Measurements from ENCODE around the gene RPTOR. TPM values are rescaled to one million over a fixed set of nuclear protein-coding genes. Genes with fewer than 3 reads are reported as not detected.
A peak's percentile ranks its signal among the peaks of the same experiment; 100 is the strongest.
"Not testable (repeated sequence)": the region's sequence is repeated elsewhere in the genome, so short reads cannot be mapped to it uniquely, and the experiment has no call there.

RPTOR gene
- total RNA-seq, 1 donor from 2014 or later, result 40.9 TPM

DNA sequence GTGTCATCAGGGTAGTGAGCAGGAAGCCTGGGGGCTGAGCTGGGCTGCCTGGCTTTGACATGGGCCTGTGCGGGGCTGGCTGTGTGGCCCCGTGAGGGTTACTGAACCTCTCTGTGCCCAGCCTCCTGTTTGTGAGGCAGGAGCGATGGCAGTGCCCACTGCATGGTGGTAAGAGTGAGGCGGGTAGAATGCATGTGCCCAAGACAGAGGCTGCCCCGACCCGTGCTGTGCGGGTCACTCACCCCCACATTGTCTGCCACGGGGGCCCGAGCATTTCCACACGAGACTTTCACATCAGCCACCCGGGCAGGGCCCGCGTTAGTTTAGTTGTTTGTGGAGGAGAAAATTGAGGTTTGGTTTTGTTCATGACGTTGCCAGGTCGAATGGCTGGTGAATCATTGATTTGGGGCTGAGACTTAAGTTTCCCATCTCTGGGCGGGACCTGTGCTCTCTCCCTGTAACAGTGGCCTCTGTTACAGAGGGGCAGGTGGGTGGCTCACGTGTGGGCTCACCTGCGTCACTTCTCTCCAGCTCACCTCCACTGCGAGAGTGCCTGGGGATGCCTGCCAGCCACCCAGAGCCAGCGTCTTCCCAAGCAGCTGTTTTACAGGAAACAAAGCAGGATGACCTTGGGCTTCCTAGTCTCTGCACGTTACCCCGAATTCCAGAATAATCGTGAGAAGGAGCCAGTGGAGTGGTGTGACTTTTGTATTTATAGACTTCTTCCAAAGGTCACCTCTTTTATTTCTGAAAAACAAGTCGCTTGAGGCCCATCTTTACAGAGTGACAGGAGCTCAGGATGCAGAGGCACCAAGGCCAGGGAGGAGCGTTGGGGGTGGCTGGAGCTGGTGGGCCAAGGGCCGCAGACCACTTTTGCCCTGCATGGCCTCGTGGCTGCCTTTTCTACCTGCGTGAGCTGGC lies 150.6 kb downstream of the RPTOR start:
- no peak for DNase-seq

DNA sequence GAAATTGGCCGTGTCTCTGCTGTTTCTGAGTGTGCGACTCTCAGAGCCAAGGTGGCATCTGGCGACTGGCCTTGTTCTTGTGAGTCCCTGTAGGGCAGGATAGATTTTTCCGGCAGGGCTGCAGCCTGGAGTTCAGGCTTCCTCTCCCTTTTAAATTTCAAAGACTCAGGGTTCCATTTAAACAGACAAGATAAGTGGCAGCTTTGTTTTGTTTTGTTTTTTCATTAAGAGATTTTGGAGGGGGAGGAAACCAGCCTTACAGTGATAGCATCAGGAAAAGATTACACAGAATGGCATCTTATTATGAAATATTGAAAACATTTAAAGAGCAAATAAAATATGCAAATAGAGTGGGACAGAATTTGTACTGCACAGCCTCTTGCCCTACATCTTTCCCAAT lies 151.3 kb downstream of the RPTOR start:
- no peak for DNase-seq

DNA sequence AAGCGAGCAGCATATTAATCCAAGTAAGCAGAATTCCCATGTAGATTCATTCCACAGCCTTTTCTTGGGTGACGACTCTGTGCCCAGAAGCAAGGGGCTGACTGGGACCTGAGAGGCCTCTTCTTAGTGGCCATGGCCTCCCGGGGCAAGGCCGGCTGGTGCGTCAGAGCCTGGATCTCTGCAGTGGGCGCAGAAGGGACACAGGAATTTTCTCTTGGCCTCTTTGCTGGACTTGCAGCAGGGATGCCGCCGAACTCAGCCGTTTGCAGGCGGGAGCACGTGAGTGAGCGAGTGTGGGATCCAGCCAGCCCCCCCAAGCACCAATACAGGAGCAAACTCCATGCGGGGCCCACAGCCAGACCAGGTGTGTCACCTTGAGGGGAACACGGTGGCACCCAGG lies 151.8 kb downstream of the RPTOR start:
- no peak for DNase-seq

DNA sequence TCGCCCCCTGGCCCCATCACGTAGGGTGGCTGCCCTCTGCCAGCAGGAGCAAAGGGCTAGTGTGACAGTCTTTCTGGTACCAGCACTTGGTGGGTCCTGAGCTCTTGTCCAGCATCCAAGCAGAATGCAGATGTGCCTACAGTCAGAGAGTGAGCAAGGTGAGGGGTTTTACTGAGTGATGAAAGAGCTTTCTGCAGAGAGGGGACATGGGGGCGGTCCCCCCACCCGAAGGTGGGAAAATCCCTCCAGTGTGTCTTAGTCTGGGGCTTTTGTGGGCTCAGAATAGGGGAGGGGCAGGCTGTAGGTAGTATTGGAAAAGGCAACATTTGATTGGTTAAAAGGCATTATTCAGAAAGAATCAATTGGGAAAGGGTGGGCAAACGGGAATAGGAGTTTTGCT lies 152.3 kb downstream of the RPTOR start:
- DNase-seq, result no peak

DNA sequence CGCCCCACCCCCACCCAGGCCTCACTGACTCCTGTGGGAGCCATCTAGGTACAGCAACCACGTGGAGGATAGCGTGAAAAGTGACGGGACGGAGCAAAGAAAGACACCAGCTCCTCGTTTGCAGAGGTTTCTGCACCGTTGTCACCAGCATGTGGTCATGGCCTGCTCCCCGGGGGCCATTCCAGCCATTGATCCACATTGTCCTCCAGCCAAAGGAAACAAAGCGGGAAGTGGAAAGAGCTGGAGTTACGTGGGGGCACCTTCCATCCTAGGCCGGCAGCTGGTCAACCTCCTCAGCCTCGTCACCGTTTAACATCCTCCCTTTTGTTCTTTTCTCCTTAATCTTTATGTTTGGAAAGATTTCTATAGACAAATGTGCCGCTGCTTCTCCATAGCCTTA lies 153.7 kb downstream of the RPTOR start:
- DNase-seq, result no peak

DNA sequence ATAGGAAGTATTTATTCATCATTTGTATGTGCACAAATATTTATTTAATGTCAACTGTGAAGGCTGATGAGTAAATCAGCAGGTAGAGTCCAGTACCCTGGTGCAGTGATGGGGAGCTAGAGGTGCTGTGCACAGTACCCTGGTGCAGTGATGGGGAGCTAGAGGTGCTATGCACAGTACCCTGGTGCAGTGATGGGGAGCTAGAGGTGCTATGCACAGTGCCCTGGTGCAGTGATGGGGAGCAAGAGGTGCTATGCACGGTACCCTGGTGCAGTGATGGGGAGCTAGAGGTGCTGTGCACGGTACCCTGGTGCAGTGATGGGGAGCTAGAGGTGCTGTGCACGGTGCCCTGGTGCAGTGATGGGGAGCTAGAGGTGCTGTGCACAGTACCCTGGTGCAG lies 154.6 kb downstream of the RPTOR start:
- not testable (repeated sequence) for DNase-seq

- DNase-seq, result no peak
Measured at GRCh38 chr17:80701730-80702129, 157.1 kb downstream of the RPTOR start.

- no peak for DNase-seq
Measured at GRCh38 chr17:80702315-80703141, 157.9 kb downstream of the RPTOR start.

- DNase-seq, result no peak
Measured at GRCh38 chr17:80703142-80703478, 158.5 kb downstream of the RPTOR start.

DNA sequence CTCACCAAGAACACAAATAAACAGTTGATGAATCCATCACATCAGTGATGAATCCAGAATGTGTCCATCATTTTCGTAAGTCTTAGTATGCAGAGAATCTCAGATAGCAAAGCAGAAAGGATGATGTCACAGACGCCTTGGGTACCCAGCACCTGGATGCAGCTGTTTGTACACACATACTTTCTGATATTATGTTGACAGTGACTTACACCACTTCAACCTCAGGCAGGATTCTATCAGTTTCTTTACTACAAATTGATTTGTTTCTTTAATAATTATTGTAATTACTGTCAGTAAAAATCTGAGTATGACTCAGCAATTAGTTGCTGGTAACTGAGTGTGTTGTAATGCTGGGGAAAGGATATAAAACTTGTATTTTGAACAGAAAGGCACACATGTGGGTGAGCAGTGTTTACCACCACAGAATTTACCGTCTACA lies 159.8 kb downstream of the RPTOR start:
- DNase-seq, result no peak

- DNase-seq, result no peak
Measured at GRCh38 chr17:80704894-80705293, 160.3 kb downstream of the RPTOR start.

- no peak for DNase-seq
Measured at GRCh38 chr17:80705988-80706387, 161.3 kb downstream of the RPTOR start.

DNA sequence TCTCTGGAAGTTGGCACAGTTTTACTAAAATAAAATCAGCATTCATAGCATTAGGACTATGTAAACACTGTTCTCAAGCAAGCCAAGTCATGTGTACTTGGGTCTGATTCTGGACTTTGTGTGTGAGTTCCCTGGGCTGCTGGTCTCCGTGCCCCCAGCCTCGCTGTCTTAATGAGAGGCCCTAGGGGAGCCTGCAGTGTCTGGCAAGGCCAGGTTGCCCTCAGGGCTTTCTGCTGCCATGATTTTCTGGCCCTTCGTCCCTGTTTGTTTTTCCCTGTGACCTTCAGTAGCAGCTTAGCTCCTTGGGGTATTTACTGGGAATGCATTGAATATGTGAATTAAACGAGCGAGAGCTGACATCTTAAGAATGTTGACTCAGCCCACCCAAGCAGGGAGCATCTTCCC lies 161.8 kb downstream of the RPTOR start:
- no peak for DNase-seq

- DNase-seq, result no peak
Measured at GRCh38 chr17:80708480-80708879, 163.8 kb downstream of the RPTOR start.

DNA sequence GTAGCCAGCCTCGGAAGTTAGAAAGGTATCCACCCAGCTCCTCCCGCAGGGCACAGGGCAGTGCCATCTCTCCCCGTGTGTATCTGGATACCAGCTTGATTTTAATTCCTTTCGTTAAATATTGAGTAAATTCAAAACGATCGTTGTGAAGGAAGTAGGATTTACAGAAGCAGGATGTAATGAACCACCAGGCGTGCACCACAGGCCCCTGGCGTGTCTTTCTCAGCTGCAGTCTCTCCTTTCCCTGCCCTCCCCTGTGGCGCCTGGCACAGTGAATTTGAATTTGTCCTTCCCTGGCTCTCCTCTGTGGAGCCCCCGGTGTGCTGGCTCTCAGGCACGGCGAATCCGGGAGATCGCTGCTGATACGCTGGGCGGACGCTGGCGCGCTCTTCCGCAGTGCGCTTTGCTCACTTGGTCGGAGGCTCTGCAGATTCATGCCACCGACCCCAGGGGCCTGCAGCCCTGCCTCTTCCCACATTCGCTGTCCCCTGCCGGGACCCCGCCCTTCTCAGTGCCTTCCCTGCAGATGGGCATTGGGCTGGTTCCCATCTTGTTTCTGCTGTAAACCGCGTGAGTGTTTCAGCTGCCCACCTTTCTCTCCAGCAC lies 164.6 kb downstream of the RPTOR start:
- DNase-seq, result no peak

- no peak for DNase-seq
Measured at GRCh38 chr17:80710714-80711302, 166.2 kb downstream of the RPTOR start.

- no peak for DNase-seq
Measured at GRCh38 chr17:80712089-80712488, 167.5 kb downstream of the RPTOR start.

GRCh38 chr17:80712606-80713005 lies 168.0 kb downstream of the RPTOR start:
- no peak for DNase-seq

GRCh38 chr17:80716986-80717719 lies 172.5 kb downstream of the RPTOR start:
- no peak for DNase-seq

DNA sequence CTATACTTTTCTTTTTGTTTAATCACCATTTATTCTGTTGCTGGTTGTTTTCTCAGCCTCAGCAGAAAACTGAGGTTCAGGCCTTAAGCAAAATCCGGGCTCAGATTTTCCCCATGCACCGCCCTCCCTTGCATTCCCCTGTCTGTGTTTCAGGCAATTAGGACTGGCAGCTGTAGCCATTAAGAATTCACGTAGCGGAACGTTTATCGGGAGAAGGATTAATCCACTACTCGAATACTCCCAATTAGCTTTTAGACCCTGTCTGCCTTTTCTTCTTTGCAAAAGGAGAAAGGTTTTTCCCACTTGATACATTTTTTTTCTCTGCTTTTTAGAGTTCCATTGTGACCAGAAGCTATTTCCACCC lies 173.1 kb downstream of the RPTOR start:
- DNase-seq, result peak; percentile 64

GRCh38 chr17:80718428-80718827 lies 173.8 kb downstream of the RPTOR start:
- peak; percentile 56 for DNase-seq

DNA sequence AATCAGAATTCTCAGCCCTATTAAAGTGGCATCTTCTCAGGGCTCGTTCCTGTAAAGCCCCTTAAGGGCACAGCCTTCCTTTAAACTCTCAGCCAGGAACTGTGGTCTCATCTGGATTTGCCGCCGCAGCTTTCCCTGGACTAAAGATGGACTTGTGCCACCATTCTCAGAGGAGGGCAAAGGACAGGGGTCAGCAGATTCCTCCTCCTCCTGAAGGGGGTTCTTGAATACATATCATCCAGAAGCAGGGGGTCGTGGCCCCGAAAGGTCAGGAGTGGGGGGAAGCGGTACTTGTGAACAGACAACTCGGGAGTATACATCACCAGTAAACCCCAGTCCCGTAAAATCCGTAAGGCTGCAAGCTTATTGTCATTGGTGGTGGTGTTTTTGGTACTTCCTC lies 174.8 kb downstream of the RPTOR start:
- no peak for DNase-seq
